ENCODE measurements around the gene NAA35. TPM values are rescaled to one million over a fixed set of nuclear protein-coding genes. Genes with fewer than 3 reads are reported as not detected.

The NAA35 gene
- total RNA-seq, 2 experiments from 2014 or later = 9.5 to 20.2 TPM

DNA sequence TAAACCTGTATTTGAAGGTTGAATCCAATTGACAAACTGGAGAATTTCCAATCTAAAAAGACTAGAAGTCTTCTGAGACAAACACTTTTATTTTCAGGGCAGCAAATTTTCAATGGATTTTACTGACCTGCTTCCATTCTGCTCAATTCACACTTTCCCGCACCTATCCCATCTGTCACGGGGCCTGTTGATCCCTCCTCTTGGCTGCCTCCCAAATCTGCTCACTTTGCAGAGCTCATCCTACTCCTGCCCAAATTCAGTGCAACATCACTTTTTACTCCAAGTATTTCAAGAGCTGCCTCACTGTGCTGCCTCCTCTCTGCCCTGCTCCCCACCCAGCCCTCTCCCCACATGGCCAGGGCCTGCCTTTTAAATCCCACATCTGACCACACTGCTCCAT lies 123.3 kb downstream of the NAA35 start:
- Histone ChIP-seq H3K27ac (ENCODE audit: low read depth, low read length, poor library complexity, severe bottlenecking) (no peak overlapping the region), H3K9me3 (ENCODE audit: low read length) (no peaks in the 10 kb centered on the region), H2AFZ (ENCODE audit: low read length) (no peak overlapping the region), H3K4me2 (ENCODE audit: low read length) (no peak overlapping the region), H3K36me3 (ENCODE audit: insufficient read depth, low read length) (no peaks in the 10 kb centered on the region), H3K4me1 (ENCODE audit: insufficient read depth, low read length, poor library complexity, severe bottlenecking) (no peaks in the 10 kb centered on the region), H3K9me2 (ENCODE audit: insufficient read depth, low read length) (no peaks in the 10 kb centered on the region), H4K20me1 (ENCODE audit: insufficient read depth, low read length) (no peaks in the 10 kb centered on the region), H3K4me3 (ENCODE audit: low read depth, low read length, poor library complexity, severe bottlenecking) (no peak overlapping the region), H3K79me2 (ENCODE audit: insufficient read depth, low read depth, low read length) (no peaks in the 10 kb centered on the region)
- POLR2A ChIA-PET = interaction anchor here (1.0 kb wide), 1 partner anchor 36 kb away, joined by 3 read pairs; no protein-coding TSS in a partner anchor
- no peak for DNase-seq (ENCODE audit: low spot score)
- no TSS peak for BruUV-seq (replicated peaks)
- no peak for TF ChIP-seq EZH2phosphoT487 (IDR thresholded peaks at IDR 0.05; ENCODE audit: borderline replicate concordance, low read depth, low read length)
- TF ChIP-seq, protein P1, sequence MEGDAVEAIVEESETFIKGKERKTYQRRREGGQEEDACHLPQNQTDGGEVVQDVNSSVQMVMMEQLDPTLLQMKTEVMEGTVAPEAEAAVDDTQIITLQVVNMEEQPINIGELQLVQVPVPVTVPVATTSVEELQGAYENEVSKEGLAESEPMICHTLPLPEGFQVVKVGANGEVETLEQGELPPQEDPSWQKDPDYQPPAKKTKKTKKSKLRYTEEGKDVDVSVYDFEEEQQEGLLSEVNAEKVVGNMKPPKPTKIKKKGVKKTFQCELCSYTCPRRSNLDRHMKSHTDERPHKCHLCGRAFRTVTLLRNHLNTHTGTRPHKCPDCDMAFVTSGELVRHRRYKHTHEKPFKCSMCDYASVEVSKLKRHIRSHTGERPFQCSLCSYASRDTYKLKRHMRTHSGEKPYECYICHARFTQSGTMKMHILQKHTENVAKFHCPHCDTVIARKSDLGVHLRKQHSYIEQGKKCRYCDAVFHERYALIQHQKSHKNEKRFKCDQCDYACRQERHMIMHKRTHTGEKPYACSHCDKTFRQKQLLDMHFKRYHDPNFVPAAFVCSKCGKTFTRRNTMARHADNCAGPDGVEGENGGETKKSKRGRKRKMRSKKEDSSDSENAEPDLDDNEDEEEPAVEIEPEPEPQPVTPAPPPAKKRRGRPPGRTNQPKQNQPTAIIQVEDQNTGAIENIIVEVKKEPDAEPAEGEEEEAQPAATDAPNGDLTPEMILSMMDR (conservative IDR thresholded peaks at IDR 0.05; ENCODE audit: low read length) = no peak
- CTCF ChIA-PET (ENCODE audit: unreplicated experiment) = no interaction called here
- intact Hi-C loops (cut with micrococcal nuclease; ENCODE audit: unreplicated experiment) = no loop called here

DNA sequence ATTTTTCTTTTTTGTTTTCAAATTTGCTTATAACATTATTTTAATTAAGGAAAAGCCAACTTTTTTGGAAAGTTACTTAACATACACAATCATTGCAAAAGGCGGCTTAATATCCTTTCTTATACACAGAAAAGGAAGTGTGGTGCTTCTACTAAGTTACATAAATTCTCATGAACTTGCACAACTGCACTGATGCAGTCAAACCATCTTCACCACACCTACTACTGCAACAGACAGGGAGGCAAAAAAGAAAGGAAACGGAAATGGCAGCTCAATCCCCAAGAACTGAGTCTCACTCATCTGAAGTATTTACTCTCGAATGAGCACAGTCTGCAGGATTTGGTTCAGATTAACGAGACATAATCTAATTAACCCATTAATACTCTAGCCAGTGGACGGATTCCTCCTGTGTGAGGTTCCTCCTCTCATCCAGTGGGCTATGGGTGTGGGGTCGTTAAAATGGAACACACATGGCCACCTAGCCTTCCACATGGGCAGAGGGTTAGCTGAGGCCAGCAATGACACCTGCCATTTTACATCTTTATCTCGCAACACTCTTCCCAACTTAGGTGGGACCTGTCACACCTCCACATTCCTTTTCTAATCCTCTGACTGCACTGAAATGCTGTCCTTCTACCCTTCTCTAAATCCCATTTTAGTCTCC lies 128.4 kb downstream of the NAA35 start:
- intact Hi-C loops (cut with micrococcal nuclease; ENCODE audit: unreplicated experiment) = no loop called here
- no peak for DNase-seq (ENCODE audit: low spot score)
- TF ChIP-seq EZH2phosphoT487 (IDR thresholded peaks at IDR 0.05; ENCODE audit: borderline replicate concordance, low read depth, low read length) = no peak
- TF ChIP-seq, protein P1 (conservative IDR thresholded peaks at IDR 0.05; ENCODE audit: low read length) = no peak
- no peak overlapping the region for H3K4me2 ChIP-seq (ENCODE audit: low read length)
- H3K9me3 ChIP-seq (ENCODE audit: low read length) = no peaks in the 10 kb centered on the region
- H3K27ac ChIP-seq (ENCODE audit: low read depth, low read length, poor library complexity, severe bottlenecking) = no peak overlapping the region
- POLR2A ChIA-PET = interaction anchor here (0.7 kb wide), 1 partner anchor 34 kb away, joined by 4 read pairs; no protein-coding TSS in a partner anchor
- no peaks in the 10 kb centered on the region for H3K36me3 ChIP-seq (ENCODE audit: insufficient read depth, low read length)
- no peak overlapping the region for H3K4me3 ChIP-seq (ENCODE audit: low read depth, low read length, poor library complexity, severe bottlenecking)
- CTCF ChIA-PET (ENCODE audit: unreplicated experiment) = no interaction called here
- no peaks in the 10 kb centered on the region for H4K20me1 ChIP-seq (ENCODE audit: insufficient read depth, low read length)
- H3K79me2 ChIP-seq (ENCODE audit: insufficient read depth, low read depth, low read length) = no peaks in the 10 kb centered on the region
- BruUV-seq (replicated peaks) = no TSS peak
- no peaks in the 10 kb centered on the region for H3K9me2 ChIP-seq (ENCODE audit: insufficient read depth, low read length)
- no peak overlapping the region for H2AFZ ChIP-seq (ENCODE audit: low read length)
- no peaks in the 10 kb centered on the region for H3K4me1 ChIP-seq (ENCODE audit: insufficient read depth, low read length, poor library complexity, severe bottlenecking)

Other genes with a start within 250 kb of the NAA35 start
- 24.2 and 31.0 TPM in 2 replicates for gene AGTPBP1, start 199.2 kb upstream of the NAA35 start, total RNA-seq (2014; rRNA removed; shearing (Covaris generic))
- gene AGTPBP1, start 199.2 kb upstream of the NAA35 start, total RNA-seq (2022) = 37.2 and 45.8 TPM in 2 replicates
- 0.16 and 0.51 TPM in 2 replicates for gene GOLM1, start 158.4 kb downstream of the NAA35 start, total RNA-seq (2014; rRNA removed; shearing (Covaris generic))
- gene GOLM1, start 158.4 kb downstream of the NAA35 start, total RNA-seq (2022) = not detected in 2 replicates

Data from OCI-LY7 (cell line).